Activated gamma-delta T cell (primary cell): Measurements from ENCODE around the gene PPP2R5C.

Experiments used
- DNase-seq: peaks from one replicate; lab custom pipeline; 2025; lab: John Stamatoyannopoulos, UW

The PPP2R5C gene

DNA sequence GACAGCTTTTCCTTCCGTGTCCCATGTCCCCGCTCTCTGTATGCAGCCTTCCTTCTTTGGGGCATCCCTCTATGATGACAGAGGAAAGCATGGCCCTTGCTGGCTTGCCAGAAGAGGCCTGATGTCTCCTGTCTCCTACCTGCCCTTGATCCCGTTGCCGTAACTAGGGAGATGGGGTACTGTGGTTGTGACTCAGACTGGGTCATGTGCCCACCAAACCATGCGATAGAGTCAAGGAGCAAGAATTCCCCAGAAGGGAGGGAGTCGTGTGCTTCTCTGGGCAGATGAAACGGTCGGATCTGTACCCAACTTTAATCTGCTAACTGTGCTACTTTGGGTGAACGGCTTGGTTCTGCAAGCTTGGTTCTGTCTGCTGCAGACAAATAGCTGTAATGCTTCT, 103.8 kb downstream of the PPP2R5C start:
- no peak for DNase-seq

GRCh38 chr14:101867854-101868253, 106.3 kb downstream of the PPP2R5C start:
- no peak for DNase-seq

- no peak for DNase-seq
Observed at GRCh38 chr14:101869217-101869616, 107.7 kb downstream of the PPP2R5C start.

DNA sequence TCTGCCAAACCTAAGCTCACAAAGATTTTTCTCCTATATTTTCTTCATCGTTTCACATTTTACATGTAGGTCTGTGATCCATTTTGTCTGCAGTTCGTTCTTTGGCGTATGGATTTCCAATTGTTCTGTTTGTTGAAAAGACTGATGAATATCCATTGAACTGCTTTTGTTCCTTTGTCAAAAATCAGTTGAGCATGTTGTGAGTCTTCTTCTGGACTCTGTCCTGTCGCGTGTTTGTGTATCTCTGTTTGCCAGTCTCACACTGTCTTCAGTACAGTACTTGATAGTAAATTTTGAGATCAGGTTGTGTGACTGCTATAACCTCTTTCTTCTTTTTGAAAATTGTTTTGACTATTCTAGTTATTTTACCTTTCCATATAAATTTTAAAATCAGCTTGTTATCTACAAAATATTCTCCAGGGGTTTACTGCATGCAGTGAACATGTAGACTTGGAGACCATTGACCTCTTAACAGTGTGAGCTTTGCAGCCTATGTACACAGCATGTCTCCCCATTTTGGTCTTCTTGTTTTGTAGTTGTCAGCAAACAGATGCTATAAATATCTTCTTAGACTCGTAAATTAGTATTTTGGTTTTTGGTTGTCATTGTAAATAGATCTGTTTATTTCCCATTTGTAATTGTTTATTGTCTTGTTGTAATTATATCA, 108.9 kb downstream of the PPP2R5C start:
- DNase-seq: no peak

GRCh38 chr14:101872346-101872745, 110.8 kb downstream of the PPP2R5C start:
- DNase-seq: no peak

- DNase-seq: no peak
Observed at GRCh38 chr14:101873076-101873825, 111.7 kb downstream of the PPP2R5C start.

DNA sequence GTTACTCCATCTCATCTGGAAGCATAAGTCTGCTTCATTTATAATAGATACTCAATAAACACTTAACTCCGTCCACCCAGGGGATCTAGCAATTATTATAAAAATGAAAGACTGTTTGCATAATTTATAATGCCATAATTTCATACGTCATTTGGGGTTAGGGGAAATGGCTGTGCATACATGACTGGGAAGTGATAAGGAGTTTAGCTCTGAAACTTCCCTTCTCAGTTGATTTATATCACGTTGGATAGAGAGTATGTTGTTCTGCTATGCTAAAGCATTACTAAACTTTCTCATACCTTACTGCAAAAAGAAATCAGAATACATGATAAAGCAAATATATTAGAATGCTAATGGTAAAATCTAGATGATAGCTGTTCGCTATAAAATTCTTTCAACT, 112.5 kb downstream of the PPP2R5C start:
- no peak for DNase-seq

DNA sequence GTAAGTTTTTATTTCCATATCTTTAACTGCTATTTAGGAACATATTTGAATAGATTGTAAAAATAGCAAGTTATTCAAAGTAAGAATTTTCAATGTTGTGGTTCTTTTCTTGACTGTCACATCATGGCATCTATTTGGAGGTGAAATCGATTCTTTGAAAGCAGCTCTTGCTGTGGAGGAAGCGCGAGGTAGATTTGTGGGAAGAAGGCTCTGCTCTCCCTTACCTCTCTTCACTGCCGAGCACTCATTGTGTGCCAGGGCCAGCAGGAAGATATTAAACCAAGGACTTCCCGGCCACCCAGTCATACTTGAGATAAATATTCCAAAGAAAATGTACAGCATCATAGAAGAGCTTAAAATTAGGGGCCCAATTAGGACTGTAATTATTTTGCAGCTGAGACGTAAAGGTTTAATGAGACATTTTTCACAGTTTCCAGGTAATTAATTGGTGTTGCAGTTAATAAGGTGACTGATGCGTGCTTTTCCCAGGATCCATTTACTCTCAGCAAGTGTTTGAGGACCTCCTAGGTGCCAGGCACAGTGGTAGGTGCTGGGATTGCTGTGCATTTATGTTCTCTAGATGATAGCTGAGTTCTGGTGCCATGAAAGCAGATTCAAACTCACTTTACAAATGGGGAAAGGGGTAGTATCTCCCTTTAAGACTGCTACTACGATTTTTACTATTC, 113.7 kb downstream of the PPP2R5C start:
- no peak for DNase-seq

- no peak for DNase-seq
Observed at GRCh38 chr14:101875727-101876554, 114.4 kb downstream of the PPP2R5C start.

GRCh38 chr14:101876555-101876938, 115.0 kb downstream of the PPP2R5C start:
- DNase-seq: no peak

GRCh38 chr14:101877766-101878165, 116.3 kb downstream of the PPP2R5C start:
- DNase-seq: no peak

DNA sequence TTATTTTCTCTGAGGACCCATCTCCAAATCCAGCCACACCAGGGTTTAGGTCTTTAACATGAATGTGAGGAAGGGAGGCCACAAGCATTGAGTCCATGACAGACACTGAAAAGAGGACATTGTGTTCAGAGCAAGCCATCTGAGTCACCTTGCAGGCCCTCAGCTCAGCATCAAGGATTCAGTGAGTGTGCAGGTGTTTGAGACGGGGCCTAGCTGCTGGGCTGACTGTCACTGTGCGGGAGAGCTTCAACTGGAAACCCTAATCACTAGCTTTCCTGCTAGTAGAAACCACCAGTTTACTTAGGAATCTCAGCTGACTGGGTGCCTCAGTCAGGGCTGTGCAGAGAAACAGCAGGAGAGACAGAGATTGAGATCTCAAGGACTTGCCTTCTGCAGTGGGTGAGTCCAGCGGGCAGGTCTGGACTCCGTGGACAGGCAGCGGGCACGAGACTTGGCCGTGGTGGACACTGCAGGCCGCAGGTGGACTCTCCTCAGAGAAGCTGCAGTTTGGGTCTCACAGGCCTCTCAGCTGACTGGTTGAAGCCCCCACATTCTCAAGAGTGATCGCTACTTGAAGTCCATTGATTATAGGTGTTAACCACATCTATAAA, 116.8 kb downstream of the PPP2R5C start:
- no peak for DNase-seq

DNA sequence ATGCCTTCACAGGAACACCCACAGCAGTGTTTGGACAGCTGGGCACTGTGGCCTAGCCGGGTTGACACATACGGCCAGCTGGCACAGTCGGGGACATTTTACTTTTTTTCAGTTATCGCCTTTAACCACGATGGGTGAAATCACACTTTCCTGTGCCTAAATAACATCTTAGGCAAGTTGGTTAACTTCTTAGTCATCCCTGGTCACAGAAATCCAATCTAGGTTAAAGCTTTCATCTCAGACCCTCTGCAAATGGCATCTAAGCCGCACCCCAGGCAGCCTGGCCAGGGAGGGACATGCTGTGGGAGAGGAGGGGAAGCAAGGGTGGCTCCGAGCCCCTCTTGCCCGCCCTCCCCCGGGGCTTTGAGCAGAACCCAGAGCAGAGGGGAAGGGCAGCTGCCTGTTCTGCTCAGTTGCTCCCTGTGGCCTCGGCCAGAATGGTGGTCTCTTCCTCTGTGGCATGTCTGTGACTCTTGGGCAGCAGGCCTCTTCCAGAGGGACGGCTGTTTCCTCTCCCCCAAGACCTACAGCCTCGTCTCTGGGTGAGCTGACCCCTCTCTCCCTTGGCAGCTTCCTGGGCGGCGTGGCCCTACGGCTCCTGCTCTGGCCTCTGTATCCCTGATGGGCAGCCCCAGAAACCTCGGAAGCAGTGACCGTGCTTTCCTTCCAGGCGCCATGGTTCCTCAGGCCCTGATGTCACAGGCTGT, 117.5 kb downstream of the PPP2R5C start:
- no peak for DNase-seq

DNA sequence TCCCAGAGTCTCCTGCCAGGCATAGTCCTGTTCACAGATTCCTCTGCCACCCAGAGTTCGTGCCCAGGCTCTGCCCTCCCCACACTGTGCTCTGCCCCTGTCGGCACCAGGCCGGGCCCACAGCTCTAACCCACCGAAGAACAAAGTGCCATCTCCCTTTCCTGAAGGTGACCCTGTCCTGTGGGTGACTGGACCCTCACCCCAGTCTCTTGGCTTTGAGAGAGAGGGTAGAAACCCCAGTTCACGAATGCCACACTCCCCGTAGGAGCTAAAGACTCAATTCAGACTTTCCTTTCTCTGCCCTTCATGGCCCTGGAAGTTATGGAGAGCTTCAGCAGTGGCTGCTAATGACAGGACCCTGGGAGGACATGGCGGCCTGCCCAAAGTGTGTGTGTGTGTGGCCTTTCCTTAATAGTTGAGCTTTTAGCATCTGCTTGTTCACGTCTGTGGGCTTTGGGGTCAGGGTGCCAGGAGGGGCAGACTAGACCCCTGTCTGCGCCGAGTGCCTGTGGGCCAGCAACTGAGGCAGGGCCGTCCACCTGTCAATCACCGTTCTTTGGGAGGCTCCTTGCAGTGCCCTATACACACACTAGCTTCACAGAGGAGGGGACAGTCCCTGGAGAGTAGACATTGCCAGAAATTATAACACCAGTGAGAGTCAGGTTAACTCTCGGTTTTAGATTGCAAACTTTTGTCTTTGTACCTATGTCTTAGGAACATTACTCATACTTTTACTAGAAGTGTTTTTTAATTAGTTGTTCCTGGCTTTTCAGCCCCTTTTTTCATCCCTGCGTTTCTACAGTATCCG, 118.2 kb downstream of the PPP2R5C start:
- no peak for DNase-seq

- DNase-seq: no peak
Observed at GRCh38 chr14:101881426-101881825, 119.9 kb downstream of the PPP2R5C start.

DNA sequence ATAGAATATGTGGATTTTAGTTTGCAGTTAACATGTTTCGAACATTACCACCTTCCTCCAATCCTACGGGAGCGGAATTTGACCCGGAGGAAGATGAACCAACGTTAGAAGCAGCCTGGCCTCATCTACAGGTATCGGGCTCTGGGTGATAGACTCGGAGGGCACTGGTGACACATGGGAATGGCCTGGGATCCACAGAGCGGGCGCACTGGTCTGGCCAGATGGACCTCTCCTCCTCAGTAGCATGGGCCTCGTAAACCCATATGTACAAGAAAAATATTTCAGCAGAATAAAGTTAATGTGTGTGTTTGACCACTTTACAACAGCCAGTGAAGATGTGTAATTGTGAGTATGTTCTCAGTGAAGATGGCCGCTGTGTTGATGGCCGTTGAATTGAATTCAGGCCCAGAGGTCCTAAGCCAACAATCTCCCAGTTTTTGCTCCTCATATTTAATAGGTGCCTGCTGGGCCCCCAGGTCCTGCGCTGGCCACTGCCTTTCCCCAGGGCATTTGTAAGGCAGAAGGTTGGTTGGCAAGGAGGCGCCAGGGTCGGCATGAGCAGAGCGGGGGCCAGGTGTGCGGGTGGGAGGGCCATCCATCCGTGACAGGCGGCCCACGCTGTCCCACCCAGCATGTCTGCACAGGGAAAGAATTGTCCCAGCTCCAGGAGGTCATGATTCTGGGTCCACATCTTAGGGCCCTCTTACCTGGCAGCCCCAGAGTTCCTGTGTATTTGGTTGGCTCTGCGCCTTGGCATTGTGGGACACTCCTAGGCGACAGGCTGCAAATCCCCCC, 120.8 kb downstream of the PPP2R5C start:
- no peak for DNase-seq

DNA sequence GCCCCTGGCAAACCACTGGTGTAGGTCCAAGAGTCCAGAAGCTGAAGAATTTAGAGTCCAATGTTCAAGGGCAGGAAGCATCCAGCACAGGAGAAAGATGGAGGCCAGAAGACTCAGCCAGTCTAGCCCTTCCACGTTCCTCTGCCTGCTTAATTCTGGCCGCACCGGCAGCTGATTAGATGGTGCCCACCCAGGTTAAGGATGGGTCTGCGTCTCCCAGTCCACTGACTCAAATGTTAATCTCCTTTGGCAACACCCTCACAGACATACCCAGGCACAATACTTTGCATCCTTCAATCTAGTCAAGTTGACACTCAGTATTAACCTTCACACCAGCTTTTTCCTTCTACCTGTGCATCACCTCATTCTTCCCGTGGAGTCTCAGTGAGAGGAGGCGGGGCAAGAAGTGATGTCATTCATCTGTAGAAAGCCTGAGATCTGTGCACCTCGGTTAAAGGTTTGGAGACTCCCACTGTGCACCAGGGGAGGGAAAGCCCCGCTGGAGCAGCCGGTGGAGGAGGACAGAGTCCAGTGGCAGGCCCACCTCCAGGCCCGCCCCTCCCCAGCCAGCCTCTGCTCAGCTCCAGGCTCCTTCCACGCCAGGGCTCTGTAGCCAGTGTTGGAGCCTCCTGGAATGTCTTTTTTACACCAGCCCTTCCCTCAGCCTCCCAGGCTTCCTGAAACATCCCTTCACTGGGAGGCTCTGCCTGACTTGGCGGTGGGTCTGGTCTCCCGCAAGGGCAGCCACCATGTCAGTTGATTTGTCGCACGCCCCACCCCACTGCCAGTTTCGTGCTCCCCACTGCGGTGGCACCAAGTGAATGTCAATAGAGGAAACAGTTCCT, 122.8 kb downstream of the PPP2R5C start:
- no peak for DNase-seq

DNA sequence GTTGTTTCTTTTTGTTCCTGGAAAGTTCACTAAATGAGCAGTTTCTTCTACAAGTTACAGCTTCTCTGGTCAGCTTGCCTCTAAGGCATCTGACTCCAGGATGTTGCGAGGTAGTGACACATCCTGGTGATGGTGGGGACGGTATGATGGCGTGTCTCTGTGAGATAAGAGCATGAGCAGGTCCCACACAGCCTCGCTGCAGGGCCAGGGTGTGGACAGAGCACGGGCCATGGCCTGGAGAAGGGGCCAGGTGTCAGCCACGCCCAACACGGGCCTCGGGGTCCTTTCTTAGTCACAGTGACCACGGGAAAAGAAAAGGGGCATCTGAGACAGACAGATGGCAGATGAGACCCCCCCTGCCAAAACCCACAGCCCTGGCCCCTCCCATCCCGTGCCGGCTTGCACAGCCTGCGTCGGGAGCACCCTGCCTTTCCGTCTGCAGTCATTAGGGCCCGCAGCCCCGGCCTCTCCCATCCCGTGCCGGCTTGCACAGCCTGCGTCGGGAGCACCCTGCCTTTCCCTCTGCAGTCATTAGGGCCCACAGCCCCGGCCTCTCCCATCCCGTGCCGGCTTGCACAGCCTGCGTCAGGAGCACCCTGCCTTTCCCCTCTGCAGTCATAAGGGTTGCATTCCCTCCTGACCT, 123.5 kb downstream of the PPP2R5C start:
- no peak for DNase-seq
